DND-41 (cell line): ENCODE results near the gene GNG13.

Source experiments
- ATAC-seq: fragments of 200-7000 bp; cut with Tn5 transposase; 3 replicates; pipeline ENCODE4 v1.9.1; 2021; ENCODE audit warnings: low read depth; ENCODE audit not compliant: insufficient read depth
- DNase-seq: peaks from one replicate; pipeline ENCODE4 v3.0.0-alpha.2; 2020
- H2AFZ ChIP-seq: 2 replicates; pipeline ENCODE4 v1.6.0; 2012; ENCODE audit warnings: low read depth, low read length
- H3K27ac ChIP-seq: 2 replicates; pipeline ENCODE4 v1.5.1; 2012; ENCODE audit warnings: low read length, inconsistent platforms
- H3K27me3 ChIP-seq: fragments of 200-600 bp; sonication (generic); 2 replicates; pipeline ENCODE4 v1.6.0; 2012; ENCODE audit warnings: low read length, mild to moderate bottlenecking, inconsistent platforms; ENCODE audit not compliant: insufficient read depth, poor library complexity
- H3K36me3 ChIP-seq: 2 replicates; pipeline ENCODE4 v1.5.1; 2012; ENCODE audit warnings: low read length, inconsistent platforms; ENCODE audit not compliant: insufficient read depth
- H3K4me1 ChIP-seq: 2 replicates; pipeline ENCODE4 v1.5.1; 2012; ENCODE audit warnings: mild to moderate bottlenecking, low read length; ENCODE audit not compliant: insufficient read depth
- H3K4me2 ChIP-seq: 2 replicates; pipeline ENCODE4 v1.6.0; 2012; ENCODE audit warnings: mild to moderate bottlenecking, moderate library complexity, low read length, inconsistent platforms; ENCODE audit not compliant: insufficient read depth
- H3K4me3 ChIP-seq, 2 experiments: fragments of 200-600 bp in 1 of 2; shearing (Covaris generic) in 1 of 2; 2 replicates each; pipeline ENCODE4 v1.5.1; 2012 to 2016; ENCODE audit warnings: inconsistent platforms in 2 of 2, low read length in 2 of 2, mild to moderate bottlenecking in 2 of 2, low read depth in 1 of 2, moderate library complexity in 1 of 2
- H3K79me2 ChIP-seq: 2 replicates; pipeline ENCODE4 v1.6.0; 2012; ENCODE audit warnings: low read length, inconsistent platforms; ENCODE audit not compliant: insufficient read depth
- H3K9ac ChIP-seq: 2 replicates; pipeline ENCODE4 v1.6.0; 2012; ENCODE audit warnings: low read depth, mild to moderate bottlenecking, inconsistent platforms, low read length, moderate library complexity
- H3K9me3 ChIP-seq: 2 replicates; pipeline ENCODE4 v1.5.1; 2012; ENCODE audit warnings: low read length, moderate library complexity, mild to moderate bottlenecking, inconsistent platforms; ENCODE audit not compliant: insufficient read depth, severe bottlenecking
- H4K20me1 ChIP-seq: 2 replicates; pipeline ENCODE4 v1.6.0; 2012; ENCODE audit warnings: low read length; ENCODE audit not compliant: insufficient read depth
- EZH2 ChIP-seq: IDR thresholded peaks from 3 replicates; pipeline ENCODE4 v1.6.1; 2012; ENCODE audit warnings: borderline replicate concordance, low read depth, mild to moderate bottlenecking, moderate library complexity, low read length, inconsistent platforms; ENCODE audit not compliant: severe bottlenecking
- TF ChIP-seq, protein P1 (sequence below): IDR thresholded peaks from 2 replicates; pipeline ENCODE4 v1.5.1; 2012; ENCODE audit warnings: borderline replicate concordance, low read length, moderate library complexity, mild to moderate bottlenecking; ENCODE audit not compliant: poor library complexity, severe bottlenecking; ENCODE audit errors: extremely low read depth

GNG13 gene

DNA sequence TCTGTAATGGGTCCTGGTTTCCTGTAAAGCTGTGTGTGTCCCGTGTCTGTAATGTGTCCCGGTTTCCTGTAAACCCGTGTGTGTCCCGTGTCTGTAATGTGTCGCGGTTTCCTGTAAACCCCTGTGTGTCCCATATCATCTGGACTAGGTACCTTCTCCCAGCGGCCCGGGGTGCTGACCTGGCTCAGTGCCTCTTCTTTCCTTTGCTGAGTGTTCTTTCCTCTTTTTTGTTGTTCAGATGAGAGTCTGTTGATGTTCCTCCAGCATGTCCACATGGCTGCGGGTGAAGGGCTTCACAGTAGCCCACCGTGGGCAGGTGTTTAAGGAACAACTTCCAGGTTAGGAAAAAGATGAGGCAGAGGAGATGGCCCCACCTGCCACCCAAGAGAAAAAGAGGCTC, 46.6 kb upstream of the GNG13 start:
- DNase-seq: no peak
- H3K27me3 ChIP-seq: no peaks in the 10 kb centered on the region
- no peak overlapping the region for H3K4me2 ChIP-seq
- no peak overlapping the region for H3K9ac ChIP-seq
- H2AFZ ChIP-seq: no peak overlapping the region
- no peak overlapping the region for H3K4me3 ChIP-seq
- no peaks in the 10 kb centered on the region for H4K20me1 ChIP-seq
- TF ChIP-seq, protein P1, sequence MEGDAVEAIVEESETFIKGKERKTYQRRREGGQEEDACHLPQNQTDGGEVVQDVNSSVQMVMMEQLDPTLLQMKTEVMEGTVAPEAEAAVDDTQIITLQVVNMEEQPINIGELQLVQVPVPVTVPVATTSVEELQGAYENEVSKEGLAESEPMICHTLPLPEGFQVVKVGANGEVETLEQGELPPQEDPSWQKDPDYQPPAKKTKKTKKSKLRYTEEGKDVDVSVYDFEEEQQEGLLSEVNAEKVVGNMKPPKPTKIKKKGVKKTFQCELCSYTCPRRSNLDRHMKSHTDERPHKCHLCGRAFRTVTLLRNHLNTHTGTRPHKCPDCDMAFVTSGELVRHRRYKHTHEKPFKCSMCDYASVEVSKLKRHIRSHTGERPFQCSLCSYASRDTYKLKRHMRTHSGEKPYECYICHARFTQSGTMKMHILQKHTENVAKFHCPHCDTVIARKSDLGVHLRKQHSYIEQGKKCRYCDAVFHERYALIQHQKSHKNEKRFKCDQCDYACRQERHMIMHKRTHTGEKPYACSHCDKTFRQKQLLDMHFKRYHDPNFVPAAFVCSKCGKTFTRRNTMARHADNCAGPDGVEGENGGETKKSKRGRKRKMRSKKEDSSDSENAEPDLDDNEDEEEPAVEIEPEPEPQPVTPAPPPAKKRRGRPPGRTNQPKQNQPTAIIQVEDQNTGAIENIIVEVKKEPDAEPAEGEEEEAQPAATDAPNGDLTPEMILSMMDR: no peak
- no peak for TF ChIP-seq EZH2
- peaks cover 21% of the 10 kb centered on the region for H3K9me3 ChIP-seq
- no peaks in the 10 kb centered on the region for H3K4me1 ChIP-seq
- H3K27ac ChIP-seq: no peak overlapping the region
- no peak for ATAC-seq
- no peaks in the 10 kb centered on the region for H3K36me3 ChIP-seq
- no peaks in the 10 kb centered on the region for H3K79me2 ChIP-seq

DNA sequence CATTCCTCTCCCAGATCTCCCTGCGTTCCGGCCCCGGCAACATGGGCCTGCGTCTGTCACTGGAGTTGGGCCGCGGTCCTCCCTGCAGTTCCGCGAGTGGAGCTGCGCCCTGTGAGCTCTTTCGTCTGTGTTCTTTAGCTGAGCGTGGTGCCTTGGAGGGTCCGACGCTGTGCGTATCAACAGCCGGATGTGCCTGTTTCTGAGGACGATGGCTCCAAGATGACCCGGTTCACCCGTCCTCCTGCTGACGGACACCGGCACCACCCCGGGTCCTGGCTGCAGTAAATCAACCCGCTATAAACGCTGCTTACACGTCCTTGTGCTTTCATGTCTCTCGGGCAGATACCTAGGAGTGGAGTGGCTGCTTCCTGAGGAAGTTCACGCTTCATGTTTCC, 44.8 kb upstream of the GNG13 start:
- Histone ChIP-seq H4K20me1 (no peaks in the 10 kb centered on the region), H2AFZ (no peak overlapping the region), H3K4me1 (no peaks in the 10 kb centered on the region), H3K9ac (no peak overlapping the region), H3K27me3 (no peaks in the 10 kb centered on the region), H3K4me2 (no peak overlapping the region), H3K9me3 (peaks cover 5% of the 10 kb centered on the region), H3K27ac (no peak overlapping the region), H3K79me2 (no peaks in the 10 kb centered on the region), H3K4me3 (no peak overlapping the region), H3K36me3 (no peaks in the 10 kb centered on the region)
- TF ChIP-seq EZH2: no peak
- TF ChIP-seq, protein P1: no peak
- DNase-seq (no peak), ATAC-seq (no peak)

DNA sequence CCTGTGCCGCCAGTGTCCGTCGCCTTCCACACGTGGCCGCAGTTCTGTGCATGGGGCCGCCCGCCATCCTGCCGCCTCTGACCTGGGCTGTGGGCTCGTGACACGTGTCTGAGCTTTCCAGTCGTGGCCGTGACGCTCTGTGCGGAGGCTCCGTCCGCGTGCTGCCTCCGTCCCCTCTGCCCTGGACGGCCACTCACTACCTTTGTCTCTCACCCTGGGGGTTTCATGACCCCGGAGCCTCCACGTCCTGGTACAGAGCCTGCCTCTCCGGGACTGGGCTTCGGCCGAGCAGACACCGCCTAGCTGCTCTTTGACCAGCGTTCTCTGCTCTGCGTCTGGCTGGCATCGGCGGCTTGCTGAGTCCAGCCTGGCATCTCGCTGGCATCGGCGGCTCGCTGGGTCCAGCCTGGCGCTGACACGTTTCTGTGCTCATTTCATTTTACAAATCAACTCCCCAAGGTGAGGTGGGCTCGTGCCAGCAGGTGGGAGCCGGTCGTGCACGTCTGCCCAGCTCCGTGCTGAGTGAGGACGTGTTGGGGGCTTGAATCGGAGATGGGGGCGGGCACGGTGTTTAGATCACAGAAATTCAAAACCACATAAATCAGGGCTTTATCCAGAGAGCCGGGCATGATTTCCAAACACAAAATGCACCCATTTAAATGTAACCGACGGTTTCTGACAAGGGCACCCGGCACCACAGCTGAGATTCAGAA, 44.3 kb upstream of the GNG13 start:
- no peak for DNase-seq
- Histone ChIP-seq H3K9me3 (peaks cover under 1% of the 10 kb centered on the region), H3K27ac (no peak overlapping the region), H2AFZ (no peak overlapping the region), H3K4me2 (no peak overlapping the region), H3K36me3 (no peaks in the 10 kb centered on the region), H3K4me3 (no peak overlapping the region), H3K4me1 (no peaks in the 10 kb centered on the region), H3K79me2 (no peaks in the 10 kb centered on the region), H3K27me3 (no peaks in the 10 kb centered on the region), H4K20me1 (no peaks in the 10 kb centered on the region), H3K9ac (no peak overlapping the region)
- ATAC-seq: no peak
- no peak for TF ChIP-seq EZH2
- TF ChIP-seq, protein P1: no peak
